ENCODE data around the gene AARS1.
"Not testable (repeated sequence)": the region's sequence is repeated elsewhere in the genome, so short reads cannot be mapped to it uniquely, and the experiment has no call there.

The AARS1 gene

GRCh38 chr16:70223971-70224513 lies 65.3 kb downstream of the AARS1 start:
- not testable (repeated sequence) for DNase-seq

DNA sequence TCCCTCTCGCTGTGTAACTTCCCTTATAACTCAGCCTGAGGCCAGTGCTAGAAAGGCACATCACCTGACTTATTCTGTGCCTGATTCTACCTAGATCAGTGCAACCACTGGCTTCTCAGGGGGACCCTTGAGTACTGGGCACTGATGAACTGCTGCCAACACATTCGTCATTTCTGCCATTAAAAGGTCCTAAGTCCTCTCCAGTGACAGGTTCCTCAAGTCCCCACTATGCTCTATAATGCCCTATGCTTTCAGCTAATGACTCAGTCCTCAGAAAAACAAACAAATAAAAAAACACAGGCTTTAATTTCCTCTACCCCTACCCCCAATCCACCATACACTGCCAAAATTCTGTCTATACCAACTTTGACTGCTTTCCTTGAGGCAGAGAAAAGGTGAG lies 66.1 kb downstream of the AARS1 start:
- not testable (repeated sequence) for DNase-seq

- DNase-seq, result not testable (repeated sequence)
Measured at GRCh38 chr16:70222574-70222973, 66.7 kb downstream of the AARS1 start.

DNA sequence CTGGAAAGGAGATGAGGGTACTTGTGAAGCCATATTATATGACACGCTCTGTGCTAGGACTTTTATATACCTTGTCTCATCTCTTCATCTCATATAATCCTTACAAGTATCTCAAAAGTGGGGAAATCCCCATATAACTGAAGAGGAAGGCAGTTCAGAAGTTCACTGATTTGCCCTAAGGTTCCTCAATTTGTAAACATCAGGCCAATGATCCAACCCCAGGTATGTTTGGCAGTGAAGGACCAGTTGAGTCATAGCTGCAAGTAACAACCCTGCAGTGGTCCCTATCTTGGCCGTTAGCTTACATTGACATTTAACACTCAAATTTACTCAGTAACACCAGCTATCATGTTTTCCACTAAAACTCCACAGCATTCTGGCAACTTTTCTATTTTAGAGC lies 70.7 kb downstream of the AARS1 start:
- not testable (repeated sequence) for DNase-seq

GRCh38 chr16:70206382-70206781 lies 82.9 kb downstream of the AARS1 start:
- not testable (repeated sequence) for DNase-seq

- not testable (repeated sequence) for DNase-seq
Measured at GRCh38 chr16:70204668-70205405, 84.5 kb downstream of the AARS1 start.

DNA sequence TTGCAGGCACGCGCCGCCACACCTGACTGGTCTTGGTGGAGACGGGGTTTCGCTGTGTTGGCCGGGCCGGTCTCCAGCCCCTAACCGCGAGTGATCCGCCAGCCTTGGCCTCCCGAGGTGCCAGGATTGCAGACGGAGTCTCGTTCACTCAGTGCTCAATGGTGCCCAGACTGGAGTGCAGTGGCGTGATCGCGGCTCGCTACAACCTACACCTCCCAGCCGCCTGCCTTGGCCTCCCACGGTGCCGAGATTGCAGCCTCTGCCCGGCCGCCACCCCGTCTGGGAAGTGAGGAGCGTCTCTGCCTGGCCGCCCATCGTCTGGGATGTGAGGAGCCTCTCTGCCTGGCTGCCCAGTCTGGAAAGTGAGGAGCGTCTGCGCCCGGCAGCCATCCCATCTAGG lies 85.3 kb downstream of the AARS1 start:
- not testable (repeated sequence) for DNase-seq

DNA sequence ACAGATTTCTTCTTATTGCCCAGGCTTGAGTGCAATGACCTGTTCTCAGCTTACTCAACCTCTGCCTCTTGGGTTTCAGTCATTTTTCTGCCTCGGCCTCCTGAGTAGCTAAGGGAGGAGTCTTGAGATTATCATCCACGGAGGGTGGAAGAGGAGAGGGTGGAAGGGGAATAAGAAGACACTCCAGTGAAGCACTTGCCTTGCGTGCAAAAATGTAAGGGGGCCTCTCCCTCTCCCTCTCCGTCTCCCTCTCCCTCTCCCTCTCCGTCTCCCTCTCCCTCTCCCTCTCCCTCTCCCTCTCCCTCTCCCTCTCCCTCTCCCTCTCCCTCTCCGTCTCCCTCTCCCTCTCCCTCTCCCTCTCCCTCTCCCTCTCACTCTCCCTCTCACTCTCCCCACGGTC lies 85.8 kb downstream of the AARS1 start:
- not testable (repeated sequence) for DNase-seq

Measured in eye (tissue), 1 donor.